CD4-positive, alpha-beta T cell (primary cell): ENCODE data around the gene IVNS1ABP. TPM values are rescaled to one million over a fixed set of nuclear protein-coding genes. Genes with fewer than 3 reads are reported as not detected.

Source experiments
- ATAC-seq: fragments of 200-7000 bp; cut with Tn5 transposase; one replicate; pipeline ENCODE4 v1.10.0; 2022; ENCODE audit warnings: mild to moderate bottlenecking; ENCODE audit not compliant: poor library complexity
- CTCF ChIA-PET: fragments of 350-600 bp; sonication (Branson Sonifier 250); formaldehyde crosslinking; loops from one replicate; lab custom pipeline; 2021; ENCODE audit warnings: antibody characterized with exemption, inconsistent platforms; lab: Charles Lee
- POLR2A ChIA-PET: fragments of 350-600 bp; sonication (Branson Sonifier 250); formaldehyde crosslinking; loops from one replicate; lab custom pipeline; 2021; ENCODE audit warnings: antibody characterized with exemption, inconsistent platforms; lab: Charles Lee
- DNase-seq, 14 experiments: peaks; one replicate each; pipeline ENCODE4 v3.0.0-alpha.2; 2013 to 2020; ENCODE audit warnings: mixed read lengths in 2 of 14
- H3K27ac ChIP-seq, 2 donors: one replicate each; pipeline versions ENCODE4 v1.5.1 to v1.7.0; 2013; ENCODE audit warnings: low read length in 2 of 2, low read depth in 1 of 2, mild to moderate bottlenecking in 1 of 2
- H3K27me3 ChIP-seq, 2 experiments: 1 replicate in 1 of 2; 2 replicates in 1 of 2; pipeline versions ENCODE4 v1.6.1 to v1.7.0; 2013; ENCODE audit warnings: low read length in 2 of 2, control low read depth in 1 of 2, mild to moderate bottlenecking in 1 of 2, moderate library complexity in 1 of 2; ENCODE audit not compliant: insufficient read depth in 2 of 2, control insufficient read depth in 1 of 2
- H3K36me3 ChIP-seq: one replicate; pipeline ENCODE4 v1.6.1; 2013; ENCODE audit warnings: low read length, control low read depth; ENCODE audit not compliant: insufficient read depth
- H3K4me1 ChIP-seq: one replicate; pipeline ENCODE4 v1.6.1; 2013; ENCODE audit warnings: low read length, control low read depth; ENCODE audit not compliant: insufficient read depth
- H3K4me3 ChIP-seq: one replicate; pipeline ENCODE4 v1.5.1; 2013; ENCODE audit warnings: mild to moderate bottlenecking, low read length, moderate library complexity
- H3K9me3 ChIP-seq, 2 experiments: 1 replicate in 1 of 2; 2 replicates in 1 of 2; pipeline versions ENCODE4 v1.6.1 to v1.7.0; 2013; ENCODE audit warnings: low read length in 2 of 2, mild to moderate bottlenecking in 2 of 2, control low read depth in 1 of 2, moderate library complexity in 1 of 2; ENCODE audit not compliant: control insufficient read depth in 1 of 2, insufficient read depth in 1 of 2
- H3K27ac Mint-ChIP-seq: one replicate; pipeline ENCODE4 v1.8.0; 2020; ENCODE audit warnings: mixed read lengths
- H3K27me3 Mint-ChIP-seq: one replicate; pipeline ENCODE4 v1.8.0; 2021; ENCODE audit warnings: mixed read lengths
- H3K36me3 Mint-ChIP-seq: one replicate; pipeline ENCODE4 v1.8.0; 2021; ENCODE audit warnings: low read depth, mixed read lengths
- H3K4me1 Mint-ChIP-seq: one replicate; pipeline ENCODE4 v1.8.0; 2021; ENCODE audit warnings: low read depth, mixed read lengths
- H3K4me3 Mint-ChIP-seq: one replicate; pipeline ENCODE4 v1.8.0; 2020; ENCODE audit warnings: mild to moderate bottlenecking, mixed read lengths
- H3K9me3 Mint-ChIP-seq: one replicate; pipeline ENCODE4 v1.8.0; 2020; ENCODE audit warnings: mixed read lengths
- CTCF ChIP-seq: fragments of 200-600 bp; IDR thresholded peaks from one replicate; pipeline ENCODE4 v1.8.0; 2022; ENCODE audit warnings: antibody characterized with exemption, mild to moderate bottlenecking
- intact Hi-C, 2 experiments: fragments of 100-400 bp; cut with DNase I in 1 of 2; cut with micrococcal nuclease in 1 of 2; formaldehyde crosslinking; loops; one replicate each; pipeline versions ENCODE4 v1.15.1 to v1.9.0; 2023 to 2025; cut with DNase I, micrococcal nuclease
- total RNA-seq, 174 experiments: library from RNA in 2 of 174; stranded (reverse) in 2 of 174; gene quantifications; one replicate each; pipeline ENCODE4 v1.2.3 and lab custom pipeline; 2021 to 2026

IVNS1ABP gene
- total RNA-seq, 2 experiments from 2014 or later, result 234 to 254 TPM

- TF ChIP-seq CTCF, result no peak
- H3K4me1 Mint-ChIP-seq, result peaks cover 58% of the 10 kb centered on the region
- ChIA-PET CTCF (no interaction called here), POLR2A (interaction anchor here (1.6 to 1.7 kb wide), 2 partner anchors 30 to 156 kb away, joined by 3 to 5 read pairs; no protein-coding TSS in a partner anchor)
- Histone ChIP-seq H3K4me3 (no peak overlapping the region), H3K27me3 (no peaks in the 10 kb centered on the region), H3K27ac (no peak overlapping the region), H3K36me3 (peaks cover 43% of the 10 kb centered on the region), H3K9me3 (no peaks in the 10 kb centered on the region), H3K4me1 (peaks cover 7% of the 10 kb centered on the region)
- ATAC-seq, result no peak
- intact Hi-C loops, result loop anchor here (5.0 to 10.0 kb wide), 4 partner anchors 264 to 557 kb away; partner anchors contain the start of genes RNF2 (in 2 of the 2) and EDEM3 (in 1 of the 2)
- H3K9me3 Mint-ChIP-seq, result no peaks in the 10 kb centered on the region
- peak overlapping the region; percentile 7 for H3K4me3 Mint-ChIP-seq
- H3K36me3 Mint-ChIP-seq, result peaks cover 70% of the 10 kb centered on the region
- DNase-seq, result no peak
- peak overlapping the region; percentile 1 for H3K27ac Mint-ChIP-seq
- no peaks in the 10 kb centered on the region for H3K27me3 Mint-ChIP-seq
Measured at GRCh38 chr1:185311589-185312225, 5.3 kb downstream of the IVNS1ABP start.

GRCh38 chr1:185309566-185309965 lies 7.5 kb downstream of the IVNS1ABP start:
- ATAC-seq (no peak), DNase-seq (no peak)
- H3K27ac ChIP-seq, result no peak overlapping the region
- Mint-ChIP-seq H3K4me3 (no peak overlapping the region), H3K4me1 (peaks cover 49% of the 10 kb centered on the region), H3K27me3 (no peaks in the 10 kb centered on the region), H3K9me3 (no peaks in the 10 kb centered on the region), H3K36me3 (peaks cover 77% of the 10 kb centered on the region), H3K27ac (no peak overlapping the region)
- H3K4me1 ChIP-seq, result peaks cover 4% of the 10 kb centered on the region
- intact Hi-C loops, result no loop called here
- no peaks in the 10 kb centered on the region for H3K27me3 ChIP-seq
- peaks cover 65% of the 10 kb centered on the region for H3K36me3 ChIP-seq
- TF ChIP-seq CTCF, result no peak
- CTCF ChIA-PET, result interaction anchor here (0.5 to 0.7 kb wide), 2 partner anchors 18 to 251 kb away, joined by 3 read pairs; no protein-coding TSS in a partner anchor
- H3K9me3 ChIP-seq, result no peaks in the 10 kb centered on the region
- H3K4me3 ChIP-seq, result no peak overlapping the region
- POLR2A ChIA-PET, result no interaction called here

DNA sequence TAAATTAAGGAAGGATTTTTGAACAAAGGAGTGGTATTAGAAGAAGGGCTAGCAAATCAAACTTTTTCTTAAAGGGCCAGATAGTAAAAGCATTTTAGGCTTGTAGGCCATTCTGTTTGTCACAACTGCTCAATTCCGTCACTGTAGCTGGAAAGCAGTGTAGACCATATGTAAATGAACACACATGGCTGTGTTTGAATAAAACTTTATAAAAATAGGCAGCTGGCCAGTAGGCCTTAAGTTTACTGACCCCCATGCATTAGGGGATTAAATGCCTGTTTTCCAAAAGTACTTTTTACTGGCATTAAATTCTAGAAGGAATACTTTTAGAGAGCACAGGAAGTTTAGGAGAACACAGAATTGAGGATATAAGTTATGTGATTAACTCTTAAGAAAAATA lies 8.9 kb downstream of the IVNS1ABP start:
- no peak overlapping the region for H3K27ac Mint-ChIP-seq
- peaks cover 4% of the 10 kb centered on the region for H3K4me1 ChIP-seq
- POLR2A ChIA-PET, result interaction anchor here (1.5 kb wide), 1 partner anchor 9 kb away, joined by 7 read pairs; the partner anchor contains the start of gene IVNS1ABP
- no peaks in the 10 kb centered on the region for H3K27me3 ChIP-seq
- no peak for TF ChIP-seq CTCF
- ATAC-seq (no peak), DNase-seq (no peak)
- intact Hi-C loops, result no loop called here
- H3K4me1 Mint-ChIP-seq, result peaks cover 39% of the 10 kb centered on the region
- H3K9me3 Mint-ChIP-seq, result no peaks in the 10 kb centered on the region
- H3K36me3 Mint-ChIP-seq, result peaks cover 86% of the 10 kb centered on the region
- H3K36me3 ChIP-seq, result peaks cover 79% of the 10 kb centered on the region
- no peaks in the 10 kb centered on the region for H3K27me3 Mint-ChIP-seq
- no peak overlapping the region for H3K4me3 ChIP-seq
- CTCF ChIA-PET, result interaction anchor here (1.3 kb wide), 1 partner anchor 9 kb away, joined by 4 read pairs; the partner anchor contains the start of gene IVNS1ABP
- no peak overlapping the region for H3K27ac ChIP-seq
- H3K9me3 ChIP-seq, result no peaks in the 10 kb centered on the region
- no peak overlapping the region for H3K4me3 Mint-ChIP-seq
